Measurements from ENCODE around the gene UGT1A4. TPM values are rescaled to one million over a fixed set of nuclear protein-coding genes. Genes with fewer than 3 reads are reported as not detected.

Gene UGT1A4
- total and polyA plus RNA-seq, 5 donors from 2014 or later: not detected

GRCh38 chr2:233818639-233819621, 100.4 kb downstream of the UGT1A4 start:
- H3K9me3 Mint-ChIP-seq: peaks cover 0 to 1% (median 0%) of the 10 kb centered on the region in 7 donors
- ATAC-seq (ENCODE audit: low read depth in 2 of 2) (no peak), DNase-seq (no peak)
- no peaks in the 10 kb centered on the region for H3K4me1 ChIP-seq (ENCODE audit: control insufficient read depth, insufficient read depth, low read length, poor library complexity, severe bottlenecking)
- no peak overlapping the region for H3K4me3 Mint-ChIP-seq
- H3K27ac ChIP-seq (ENCODE audit: insufficient read depth, low read length, poor library complexity, severe bottlenecking): no peak overlapping the region
- no peak overlapping the region for H3K27ac Mint-ChIP-seq
- H3K36me3 ChIP-seq (ENCODE audit: control insufficient read depth, insufficient read depth, low read length): no peaks in the 10 kb centered on the region
- H3K27me3 ChIP-seq (ENCODE audit: control insufficient read depth, insufficient read depth, low read length): no peaks in the 10 kb centered on the region
- H3K36me3 Mint-ChIP-seq: no peaks in the 10 kb centered on the region
- H3K4me3 ChIP-seq (ENCODE audit: low read depth, low read length): no peak overlapping the region
- H3K9me3 ChIP-seq (ENCODE audit: control insufficient read depth in 2 of 2, low read length in 2 of 2): no peaks in the 10 kb centered on the region
- peaks cover 23% of the 10 kb centered on the region for H3K27me3 Mint-ChIP-seq
- H3K4me1 Mint-ChIP-seq: no peaks in the 10 kb centered on the region

DNA sequence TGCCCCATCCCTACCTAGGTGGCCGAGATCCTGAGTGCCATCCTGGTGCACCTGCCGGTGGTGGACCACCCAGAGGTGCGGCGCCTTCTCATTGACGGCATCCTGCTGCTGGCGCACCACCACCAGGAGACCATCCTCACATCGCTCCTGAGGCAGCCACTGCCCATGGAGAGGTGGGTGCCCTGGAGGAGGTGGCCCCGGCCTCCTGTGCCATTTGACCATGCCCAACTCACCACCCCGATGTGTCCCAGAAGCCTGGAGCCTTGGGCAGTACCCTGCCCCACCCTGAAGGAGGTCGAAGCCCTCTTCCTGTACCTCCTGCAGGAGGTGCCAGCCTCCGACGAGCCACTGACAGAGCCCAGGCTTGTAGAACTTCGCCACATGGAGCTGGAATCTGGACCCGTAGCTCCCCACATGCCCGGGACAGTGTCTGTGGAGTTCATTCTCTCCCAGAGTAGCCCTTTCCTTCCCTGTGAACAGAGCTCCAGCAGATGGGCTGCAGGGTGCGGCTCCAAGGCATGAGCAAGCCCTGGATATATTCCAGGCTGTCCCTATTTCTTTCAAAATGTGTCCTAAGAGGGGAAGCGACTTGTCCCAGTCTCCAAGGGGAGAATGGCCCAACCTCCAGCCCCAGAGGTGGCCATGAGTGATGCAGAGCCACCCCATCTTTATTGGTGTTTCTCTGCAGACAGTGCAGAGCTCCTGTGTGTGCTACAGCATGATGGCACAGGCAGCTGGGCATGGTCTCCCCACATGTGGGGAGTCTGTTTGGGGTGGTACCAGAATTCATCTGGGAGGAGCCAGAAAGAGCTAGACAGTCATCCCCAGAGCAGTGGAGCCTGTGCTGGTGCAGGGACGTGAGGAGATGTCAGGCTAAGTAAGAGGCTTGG, 101.6 kb downstream of the UGT1A4 start:
- Mint-ChIP-seq H3K27me3 (peaks cover 19% of the 10 kb centered on the region), H3K4me1 (no peaks in the 10 kb centered on the region), H3K36me3 (no peaks in the 10 kb centered on the region), H3K4me3 (no peak overlapping the region), H3K27ac (no peak overlapping the region), H3K9me3 (peaks cover 0 to 1% (median 0%) of the 10 kb centered on the region in 7 donors)
- H3K27ac ChIP-seq (ENCODE audit: insufficient read depth, low read length, poor library complexity, severe bottlenecking): no peak overlapping the region
- no peaks in the 10 kb centered on the region for H3K27me3 ChIP-seq (ENCODE audit: control insufficient read depth, insufficient read depth, low read length)
- no peaks in the 10 kb centered on the region for H3K9me3 ChIP-seq (ENCODE audit: control insufficient read depth in 2 of 2, low read length in 2 of 2)
- ATAC-seq (ENCODE audit: low read depth in 2 of 2) (no peak), DNase-seq (no peak)
- no peaks in the 10 kb centered on the region for H3K4me1 ChIP-seq (ENCODE audit: control insufficient read depth, insufficient read depth, low read length, poor library complexity, severe bottlenecking)
- no peak overlapping the region for H3K4me3 ChIP-seq (ENCODE audit: low read depth, low read length)
- H3K36me3 ChIP-seq (ENCODE audit: control insufficient read depth, insufficient read depth, low read length): no peaks in the 10 kb centered on the region

DNA sequence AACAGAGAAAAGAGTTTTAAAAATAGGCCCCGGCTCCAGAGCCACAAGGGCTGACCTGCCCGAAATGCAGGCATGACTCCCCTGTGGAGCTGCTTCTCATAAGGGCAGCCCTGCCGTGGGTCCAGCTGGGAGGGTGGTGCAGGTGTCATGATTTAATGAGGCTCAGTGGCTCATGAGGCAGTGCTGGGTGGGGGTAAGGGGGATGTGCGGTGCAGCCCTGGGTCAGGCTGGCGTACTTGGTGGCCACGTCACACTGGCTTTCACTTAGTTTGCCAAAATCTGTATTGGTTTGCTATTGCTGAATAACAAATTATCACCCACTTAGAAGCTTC, 102.2 kb downstream of the UGT1A4 start:
- Mint-ChIP-seq H3K27me3 (peaks cover 18% of the 10 kb centered on the region), H3K36me3 (peaks cover 4% of the 10 kb centered on the region), H3K9me3 (peaks cover 0 to 1% (median 0%) of the 10 kb centered on the region in 7 donors), H3K4me3 (no peak overlapping the region), H3K27ac (no peak overlapping the region), H3K4me1 (no peaks in the 10 kb centered on the region)
- Histone ChIP-seq H3K9me3 (ENCODE audit: control insufficient read depth in 2 of 2, low read length in 2 of 2) (no peaks in the 10 kb centered on the region), H3K27ac (ENCODE audit: insufficient read depth, low read length, poor library complexity, severe bottlenecking) (no peak overlapping the region), H3K36me3 (ENCODE audit: control insufficient read depth, insufficient read depth, low read length) (no peaks in the 10 kb centered on the region), H3K4me1 (ENCODE audit: control insufficient read depth, insufficient read depth, low read length, poor library complexity, severe bottlenecking) (no peaks in the 10 kb centered on the region), H3K27me3 (ENCODE audit: control insufficient read depth, insufficient read depth, low read length) (no peaks in the 10 kb centered on the region), H3K4me3 (ENCODE audit: low read depth, low read length) (no peak overlapping the region)
- DNase-seq (no peak), ATAC-seq (ENCODE audit: low read depth in 2 of 2) (no peak)

- Histone ChIP-seq H3K36me3 (ENCODE audit: control insufficient read depth, insufficient read depth, low read length) (no peaks in the 10 kb centered on the region), H3K4me3 (ENCODE audit: low read depth, low read length) (no peak overlapping the region), H3K9me3 (ENCODE audit: control insufficient read depth in 2 of 2, low read length in 2 of 2) (no peaks in the 10 kb centered on the region), H3K27ac (ENCODE audit: insufficient read depth, low read length, poor library complexity, severe bottlenecking) (no peak overlapping the region), H3K27me3 (ENCODE audit: control insufficient read depth, insufficient read depth, low read length) (no peaks in the 10 kb centered on the region), H3K4me1 (ENCODE audit: control insufficient read depth, insufficient read depth, low read length, poor library complexity, severe bottlenecking) (no peaks in the 10 kb centered on the region)
- H3K9me3 Mint-ChIP-seq: peaks cover 0 to 1% (median 0%) of the 10 kb centered on the region in 7 donors
- no peak overlapping the region for H3K4me3 Mint-ChIP-seq
- ATAC-seq (ENCODE audit: low read depth in 2 of 2) (no peak), DNase-seq (no peak)
- no peak overlapping the region for H3K27ac Mint-ChIP-seq
- H3K27me3 Mint-ChIP-seq: peaks cover 18% of the 10 kb centered on the region
- H3K36me3 Mint-ChIP-seq: peaks cover 4% of the 10 kb centered on the region
- H3K4me1 Mint-ChIP-seq: no peaks in the 10 kb centered on the region
These were observed 102.7 kb downstream of the UGT1A4 start for GRCh38 chr2:233821196-233821595.

DNA sequence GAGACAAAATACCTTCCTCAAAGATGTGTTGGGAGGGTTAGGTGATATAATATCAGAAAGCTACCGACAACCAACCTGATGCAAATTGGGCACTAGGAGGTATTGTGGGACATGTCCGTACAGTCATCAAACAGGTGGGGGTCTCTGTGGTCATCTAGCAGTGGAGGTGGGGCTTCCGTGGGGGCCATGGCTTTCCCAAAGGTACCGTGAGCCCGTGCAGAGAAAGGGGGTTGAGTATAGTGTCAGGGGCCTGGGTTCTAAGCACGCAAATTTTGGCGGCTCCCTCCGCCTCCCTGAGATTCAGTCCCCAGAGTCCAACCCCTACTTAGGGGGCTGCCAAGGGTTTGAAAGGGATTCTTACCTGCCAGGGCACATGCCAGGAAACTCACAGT, 103.2 kb downstream of the UGT1A4 start:
- ATAC-seq (ENCODE audit: low read depth in 2 of 2): no peak
- peaks cover 0 to 1% (median 0%) of the 10 kb centered on the region in 7 donors for H3K9me3 Mint-ChIP-seq
- peaks cover 18% of the 10 kb centered on the region for H3K27me3 Mint-ChIP-seq
- H3K4me1 Mint-ChIP-seq: no peaks in the 10 kb centered on the region
- Histone ChIP-seq H3K27me3 (ENCODE audit: control insufficient read depth, insufficient read depth, low read length) (no peaks in the 10 kb centered on the region), H3K9me3 (ENCODE audit: control insufficient read depth in 2 of 2, low read length in 2 of 2) (no peaks in the 10 kb centered on the region), H3K4me1 (ENCODE audit: control insufficient read depth, insufficient read depth, low read length, poor library complexity, severe bottlenecking) (no peaks in the 10 kb centered on the region), H3K36me3 (ENCODE audit: control insufficient read depth, insufficient read depth, low read length) (no peaks in the 10 kb centered on the region), H3K27ac (ENCODE audit: insufficient read depth, low read length, poor library complexity, severe bottlenecking) (no peak overlapping the region), H3K4me3 (ENCODE audit: low read depth, low read length) (no peak overlapping the region)
- no peak overlapping the region for H3K4me3 Mint-ChIP-seq
- DNase-seq: no peak
- H3K27ac Mint-ChIP-seq: no peak overlapping the region
- peaks cover 4% of the 10 kb centered on the region for H3K36me3 Mint-ChIP-seq

GRCh38 chr2:233822101-233822771, 103.7 kb downstream of the UGT1A4 start:
- Histone ChIP-seq H3K4me1 (ENCODE audit: control insufficient read depth, insufficient read depth, low read length, poor library complexity, severe bottlenecking) (no peaks in the 10 kb centered on the region), H3K27me3 (ENCODE audit: control insufficient read depth, insufficient read depth, low read length) (no peaks in the 10 kb centered on the region), H3K4me3 (ENCODE audit: low read depth, low read length) (no peak overlapping the region), H3K36me3 (ENCODE audit: control insufficient read depth, insufficient read depth, low read length) (no peaks in the 10 kb centered on the region), H3K9me3 (ENCODE audit: control insufficient read depth in 2 of 2, low read length in 2 of 2) (no peaks in the 10 kb centered on the region), H3K27ac (ENCODE audit: insufficient read depth, low read length, poor library complexity, severe bottlenecking) (no peak overlapping the region)
- peaks cover 0 to 1% (median 0%) of the 10 kb centered on the region in 7 donors for H3K9me3 Mint-ChIP-seq
- H3K27me3 Mint-ChIP-seq: peaks cover 17% of the 10 kb centered on the region
- no peaks in the 10 kb centered on the region for H3K4me1 Mint-ChIP-seq
- DNase-seq (no peak), ATAC-seq (ENCODE audit: low read depth in 2 of 2) (no peak)
- no peak overlapping the region for H3K27ac Mint-ChIP-seq
- H3K4me3 Mint-ChIP-seq: no peak overlapping the region
- peaks cover 4% of the 10 kb centered on the region for H3K36me3 Mint-ChIP-seq
